Mesendoderm (in vitro differentiated cells): ENCODE results near the gene IFI16.
A peak's percentile ranks its signal among the peaks of the same experiment; 100 is the strongest.
"Not testable (repeated sequence)": the region's sequence is repeated elsewhere in the genome, so short reads cannot be mapped to it uniquely, and the experiment has no call there.

Source experiments
- DNase-seq: peaks from one replicate; pipeline ENCODE4 v3.0.0; 2013
- H2AK5ac ChIP-seq: 2 replicates; pipeline ENCODE4 v1.6.1; 2013; ENCODE audit warnings: low read length, inconsistent platforms
- H2BK120ac ChIP-seq: 2 replicates; pipeline ENCODE4 v1.6.1; 2013; ENCODE audit warnings: low read depth, mild to moderate bottlenecking, low read length, moderate library complexity, mixed read lengths
- H2BK15ac ChIP-seq: replicated peaks from 2 replicates; pipeline ENCODE4 v1.6.1; 2013; ENCODE audit warnings: low read depth, mild to moderate bottlenecking, moderate library complexity
- H2BK5ac ChIP-seq: 2 replicates; pipeline ENCODE4 v1.6.1; 2013; ENCODE audit warnings: low read length, inconsistent platforms
- H3K18ac ChIP-seq: 2 replicates; pipeline ENCODE4 v1.6.1; 2013; ENCODE audit warnings: mild to moderate bottlenecking, low read length, mixed read lengths
- H3K23ac ChIP-seq: one replicate; pipeline ENCODE4 v1.6.1; 2013; ENCODE audit warnings: low read length
- H3K27ac ChIP-seq: 2 replicates; pipeline ENCODE4 v1.5.1; 2013; ENCODE audit warnings: low read depth, mild to moderate bottlenecking, inconsistent platforms, low read length, moderate library complexity
- H3K27me3 ChIP-seq: 2 replicates; pipeline ENCODE4 v1.6.1; 2013; ENCODE audit warnings: low read length, control low read depth, mild to moderate bottlenecking, inconsistent platforms; ENCODE audit not compliant: insufficient read depth, poor library complexity
- H3K36me3 ChIP-seq: 2 replicates; pipeline ENCODE4 v1.6.1; 2013; ENCODE audit warnings: low read length, inconsistent platforms; ENCODE audit not compliant: control insufficient read depth, insufficient read depth
- H3K4ac ChIP-seq: one replicate; pipeline ENCODE4 v1.6.1; 2013; ENCODE audit warnings: low read depth, mild to moderate bottlenecking, low read length, moderate library complexity
- H3K4me1 ChIP-seq: 2 replicates; pipeline ENCODE4 v1.6.1; 2013; ENCODE audit warnings: low read depth, low read length, inconsistent platforms; ENCODE audit not compliant: control insufficient read depth
- H3K4me2 ChIP-seq: 2 replicates; pipeline ENCODE4 v1.6.1; 2013; ENCODE audit warnings: low read length
- H3K4me3 ChIP-seq: 2 replicates; pipeline ENCODE4 v1.5.1; 2013; ENCODE audit warnings: mild to moderate bottlenecking, low read length
- H3K56ac ChIP-seq: one replicate; pipeline ENCODE4 v1.6.1; 2013; ENCODE audit warnings: low read length
- H3K79me1 ChIP-seq: 2 replicates; pipeline ENCODE4 v1.6.1; 2013; ENCODE audit warnings: low read length, inconsistent platforms
- H3K79me2 ChIP-seq: 2 replicates; pipeline ENCODE4 v1.6.1; 2013; ENCODE audit warnings: mild to moderate bottlenecking, low read length; ENCODE audit not compliant: control insufficient read depth, insufficient read depth
- H3K9ac ChIP-seq: 2 replicates; pipeline ENCODE4 v1.6.1; 2013; ENCODE audit warnings: low read length, inconsistent platforms
- H4K5ac ChIP-seq: one replicate; pipeline ENCODE4 v1.6.1; 2013; ENCODE audit warnings: low read length
- H4K8ac ChIP-seq: one replicate; pipeline ENCODE4 v1.6.1; 2013; ENCODE audit warnings: low read depth, mild to moderate bottlenecking, control low read depth, low read length, moderate library complexity
- WGBS: extraction: QIAGEN DNeasy Blood & Tissue Kit; methylation state at CpG from one replicate; pipeline ENCODE4 v1.1.7; 2013; ENCODE audit warnings: low lambda C conversion rate, missing lambda C conversion rate; ENCODE audit not compliant: insufficient coverage; ENCODE audit errors: extremely low coverage; 5-methylcytosine and 5-hydroxymethylcytosine counted together

Gene IFI16

DNA sequence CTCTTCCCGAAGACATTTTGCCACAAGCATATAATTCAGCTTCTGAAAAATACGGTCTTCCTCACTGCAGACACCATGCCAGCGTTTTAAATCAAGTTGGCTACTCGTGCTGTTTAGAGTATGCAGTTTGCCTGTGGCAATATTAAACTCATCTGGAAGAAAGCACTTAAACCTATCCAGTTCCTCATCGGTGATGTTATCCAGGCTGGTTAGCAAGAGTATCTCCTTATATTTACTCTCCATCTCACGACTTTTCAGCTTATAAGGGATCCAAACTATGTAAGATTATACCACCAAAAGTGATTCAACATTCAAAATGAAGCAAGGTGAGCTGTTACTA is 9.7 kb upstream of the IFI16 start:
- Histone ChIP-seq H3K18ac (no peak overlapping the region), H3K9ac (peak overlapping the region; percentile 81), H3K56ac (peak overlapping the region; percentile 91), H3K23ac (no peak overlapping the region), H4K8ac (no peak overlapping the region), H3K27ac (peak overlapping the region; percentile 87), H2AK5ac (no peak overlapping the region), H3K4me1 (peaks cover 2% of the 10 kb centered on the region), H3K36me3 (no peaks in the 10 kb centered on the region), H3K4ac (no peak overlapping the region), H3K27me3 (no peaks in the 10 kb centered on the region), H2BK5ac (peak overlapping the region; percentile 83), H3K4me2 (peak overlapping the region; percentile 80), H2BK15ac (no peak overlapping the region), H3K79me2 (no peaks in the 10 kb centered on the region), H2BK120ac (no peak overlapping the region), H4K5ac (no peak overlapping the region), H3K79me1 (no peaks in the 10 kb centered on the region), H3K4me3 (peak overlapping the region; percentile 65)
- DNase-seq: no peak
- no CpG with 5 or more reads among the region's 6 CpGs for WGBS

DNA sequence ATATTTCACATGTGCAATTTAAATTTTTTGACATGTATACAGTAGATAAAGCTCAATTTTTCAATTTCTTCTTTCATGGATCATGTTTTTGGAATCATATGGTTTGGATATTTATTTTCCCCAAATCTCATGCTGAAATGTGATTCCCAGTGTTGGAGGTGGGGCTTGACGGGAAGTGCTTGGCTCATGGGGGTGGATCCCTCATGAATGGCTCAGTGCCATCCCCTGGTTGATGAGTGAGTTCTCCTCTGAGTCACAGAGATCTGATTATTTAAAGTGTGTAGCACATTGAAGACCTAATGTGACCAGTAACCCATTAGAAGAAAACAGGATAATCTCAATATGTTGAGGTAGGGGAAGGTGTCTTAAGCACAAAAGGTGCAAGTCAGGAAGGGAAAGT is 9.1 kb upstream of the IFI16 start:
- no peak overlapping the region for H3K23ac ChIP-seq

DNA sequence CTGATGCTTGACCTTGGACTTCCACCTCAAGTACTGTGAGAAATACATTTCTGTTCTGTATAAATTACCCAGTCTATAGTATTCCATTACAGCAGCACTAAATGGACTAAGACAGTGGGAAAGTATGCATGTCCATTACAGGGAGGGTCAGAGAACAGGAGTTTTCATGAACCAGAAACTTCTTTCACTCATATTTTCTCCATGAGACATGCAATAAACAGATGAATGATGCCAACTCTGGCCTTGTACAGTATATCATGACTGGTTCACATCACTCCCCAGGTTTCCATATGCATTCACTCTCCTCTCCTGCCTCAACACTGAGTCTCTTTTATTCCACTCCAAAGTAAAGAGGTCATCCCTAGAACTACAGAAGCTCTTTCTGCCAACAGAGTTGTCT is 4.5 kb upstream of the IFI16 start:
- Histone ChIP-seq H2BK120ac (peak overlapping the region; percentile 68), H3K27ac (peak overlapping the region; percentile 47), H3K36me3 (no peaks in the 10 kb centered on the region), H3K79me2 (no peaks in the 10 kb centered on the region), H4K5ac (peak overlapping the region; percentile 68), H3K4me2 (no peak overlapping the region), H3K23ac (no peak overlapping the region), H3K4me1 (peaks cover 15% of the 10 kb centered on the region), H3K9ac (peak overlapping the region; percentile 44), H3K79me1 (no peaks in the 10 kb centered on the region), H3K4me3 (no peak overlapping the region), H3K56ac (peak overlapping the region; percentile 79), H4K8ac (no peak overlapping the region), H2BK15ac (no peak overlapping the region), H3K4ac (peak overlapping the region; percentile 27), H2AK5ac (peak overlapping the region; percentile 76), H2BK5ac (peak overlapping the region; percentile 93), H3K18ac (no peak overlapping the region), H3K27me3 (no peaks in the 10 kb centered on the region)
- DNase-seq: no peak

More for the DNA sequence above, 9.1 kb upstream of the IFI16 start:
- Histone ChIP-seq H3K79me2 (no peaks in the 10 kb centered on the region), H3K36me3 (no peaks in the 10 kb centered on the region), H3K4me2 (no peak overlapping the region), H2BK120ac (no peak overlapping the region), H3K27me3 (no peaks in the 10 kb centered on the region), H2BK15ac (no peak overlapping the region), H3K56ac (no peak overlapping the region), H3K18ac (no peak overlapping the region), H3K4me1 (peaks cover 8% of the 10 kb centered on the region), H2AK5ac (no peak overlapping the region), H3K4ac (no peak overlapping the region), H3K4me3 (no peak overlapping the region), H2BK5ac (no peak overlapping the region), H3K79me1 (no peaks in the 10 kb centered on the region), H3K9ac (no peak overlapping the region), H3K27ac (no peak overlapping the region), H4K8ac (peak overlapping the region; percentile 56), H4K5ac (no peak overlapping the region)
- DNase-seq: peak; percentile 77
- WGBS: no CpG with 5 or more reads among the region's 1 CpG

DNA sequence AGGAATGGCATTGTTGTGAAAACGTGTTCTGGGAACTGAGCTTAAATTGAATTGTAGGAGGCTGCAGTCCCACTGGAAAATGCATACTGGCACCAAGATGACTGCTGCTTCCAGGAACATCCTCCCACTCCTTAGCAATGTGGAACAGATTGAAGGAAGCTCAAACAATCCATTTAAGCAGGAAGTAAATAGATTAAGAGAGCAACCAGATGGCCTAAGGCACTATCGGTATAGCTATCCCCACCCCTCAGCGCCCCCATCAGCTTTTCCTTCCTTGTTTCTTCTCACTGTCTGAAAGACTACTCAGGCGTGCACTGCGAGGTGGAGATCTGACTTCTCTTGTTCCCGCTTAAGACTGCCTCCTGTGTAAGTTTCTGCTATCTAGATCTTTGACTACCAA is 4.0 kb upstream of the IFI16 start:
- Histone ChIP-seq H3K9ac (peak overlapping the region; percentile 66), H2BK5ac (peak overlapping the region; percentile 93)

DNA sequence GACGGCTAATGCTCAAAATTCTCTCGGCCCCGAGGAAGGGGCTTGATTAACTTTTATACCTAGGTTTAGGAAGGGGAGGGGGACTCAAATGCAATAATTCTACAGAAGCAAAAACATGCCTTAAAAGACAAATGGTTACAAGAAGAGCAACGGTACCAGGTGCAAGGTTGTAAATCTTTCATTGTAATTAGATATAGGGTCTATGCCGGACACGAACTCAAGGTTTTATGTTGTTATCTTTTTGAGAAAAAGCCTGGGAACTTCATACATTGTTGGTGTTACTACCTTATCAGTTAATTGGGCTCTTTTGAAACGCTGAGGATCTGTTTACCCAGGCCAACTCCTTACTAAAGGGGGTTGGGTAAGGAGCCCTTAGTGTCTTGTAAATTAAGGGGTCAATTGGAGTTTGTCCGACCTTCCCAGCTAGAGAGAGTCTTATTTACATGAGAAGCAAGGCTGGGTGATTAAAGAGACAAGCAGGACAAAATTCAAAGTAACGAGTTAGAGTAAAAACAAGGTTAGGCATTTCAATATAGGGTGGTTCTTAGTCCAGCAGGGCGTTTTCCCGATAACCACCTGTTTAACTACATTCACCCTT is 3.4 kb upstream of the IFI16 start:
- Histone ChIP-seq H3K18ac (peak overlapping the region; percentile 22), H3K4me1 (peaks cover 15% of the 10 kb centered on the region), H3K9ac (peak overlapping the region; percentile 66), H3K27ac (peak overlapping the region; percentile 49), H2BK120ac (peak overlapping the region; percentile 7), H2BK5ac (peak overlapping the region; percentile 88), H3K56ac (peak overlapping the region; percentile 79), H3K4me2 (peak overlapping the region; percentile 53)
- H3K27me3 ChIP-seq, H3K23ac ChIP-seq, H3K36me3 ChIP-seq, H2BK15ac ChIP-seq, H3K79me2 ChIP-seq, H3K79me1 ChIP-seq, H2AK5ac ChIP-seq, H3K4ac ChIP-seq, H4K5ac ChIP-seq, H4K8ac ChIP-seq, H3K4me3 ChIP-seq: not testable (repeated sequence)
- peak; percentile 84 for DNase-seq
- no CpG with 5 or more reads among the region's 11 CpGs for WGBS

More for the DNA sequence above, 4.0 kb upstream of the IFI16 start:
- Histone ChIP-seq H4K8ac (no peak overlapping the region), H3K79me1 (no peaks in the 10 kb centered on the region), H2BK120ac (peak overlapping the region; percentile 7), H2AK5ac (peak overlapping the region; percentile 76), H3K56ac (peak overlapping the region; percentile 79), H3K4ac (no peak overlapping the region), H2BK15ac (no peak overlapping the region), H3K79me2 (no peaks in the 10 kb centered on the region), H3K18ac (peak overlapping the region; percentile 22), H3K36me3 (no peaks in the 10 kb centered on the region), H3K4me3 (no peak overlapping the region), H3K27ac (peak overlapping the region; percentile 47), H3K23ac (no peak overlapping the region), H3K27me3 (no peaks in the 10 kb centered on the region), H4K5ac (peak overlapping the region; percentile 68), H3K4me1 (peaks cover 15% of the 10 kb centered on the region), H3K4me2 (peak overlapping the region; percentile 53)
- whole genome bisulfite sequencing: no CpG with 5 or more reads among the region's 6 CpGs
- peak; percentile 89 for DNase-seq

DNA sequence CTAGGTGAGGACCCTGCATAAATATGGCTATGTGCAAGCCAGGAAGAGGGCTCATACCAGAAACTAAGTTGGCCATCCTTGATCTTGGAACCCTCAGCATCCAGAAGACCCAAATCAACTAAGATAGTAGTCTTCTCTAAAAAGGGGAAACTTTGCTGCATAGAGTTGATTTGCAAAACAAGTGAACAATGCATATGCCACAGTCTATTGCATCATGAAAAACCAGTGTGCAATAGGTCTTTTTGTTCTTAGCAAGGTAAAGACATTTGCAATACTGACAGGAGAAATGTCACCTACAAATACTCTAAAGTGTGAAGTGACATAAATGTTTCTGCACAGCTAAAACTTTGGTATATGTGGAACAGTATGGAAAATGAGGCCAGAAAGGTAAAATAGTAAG is 2.0 kb upstream of the IFI16 start:
- no peak overlapping the region for H4K5ac ChIP-seq
- H3K4me1 ChIP-seq: peaks cover 15% of the 10 kb centered on the region
- no peaks in the 10 kb centered on the region for H3K36me3 ChIP-seq
- H3K9ac ChIP-seq: no peak overlapping the region
- no peak overlapping the region for H3K4ac ChIP-seq
- H2BK5ac ChIP-seq: no peak overlapping the region
- peak overlapping the region; percentile 80 for H3K18ac ChIP-seq
- no peak overlapping the region for H4K8ac ChIP-seq
- H2AK5ac ChIP-seq: no peak overlapping the region
- no peaks in the 10 kb centered on the region for H3K27me3 ChIP-seq
- H3K56ac ChIP-seq: no peak overlapping the region
- H3K27ac ChIP-seq: no peak overlapping the region
- H3K23ac ChIP-seq: no peak overlapping the region
- H3K4me2 ChIP-seq: no peak overlapping the region
- DNase-seq: no peak
- H3K79me2 ChIP-seq: no peaks in the 10 kb centered on the region
- H2BK120ac ChIP-seq: peak overlapping the region; percentile 51
- no peaks in the 10 kb centered on the region for H3K79me1 ChIP-seq
- H2BK15ac ChIP-seq: no peak overlapping the region
- H3K4me3 ChIP-seq: no peak overlapping the region
